Psoas muscle (tissue), 8 donors: ENCODE results near the gene SRGAP3. TPM values are rescaled to one million over a fixed set of nuclear protein-coding genes. Genes with fewer than 3 reads are reported as not detected.

Experiments used
- ATAC-seq, 4 donors: fragments of 200-7000 bp; cut with Tn5 transposase; one replicate each; pipeline ENCODE4 v1.9.1; 2020; ENCODE audit warnings: moderate library complexity in 3 of 4, mild to moderate bottlenecking in 2 of 4
- DNase-seq, 2 donors: peaks; one replicate each; pipeline ENCODE4 v3.0.0-alpha.2; 2020
- H3K27ac ChIP-seq: fragments of 200-600 bp; one replicate; pipeline ENCODE4 v1.8.0; 2022
- H3K27me3 ChIP-seq, 3 donors: fragments of 200-600 bp in 1 of 3; one replicate each; pipeline versions ENCODE4 v1.6.1 to v1.8.0; 2013 to 2022; ENCODE audit warnings: low read length in 2 of 3, mild to moderate bottlenecking in 2 of 3, moderate library complexity in 1 of 3; ENCODE audit not compliant: insufficient read depth in 3 of 3
- H3K36me3 ChIP-seq, 2 donors: fragments of 200-600 bp in 1 of 2; one replicate each; pipeline versions ENCODE4 v1.6.1 to v1.8.0; 2013 to 2022; ENCODE audit warnings: low read depth in 1 of 2, mild to moderate bottlenecking in 1 of 2, moderate library complexity in 1 of 2; ENCODE audit not compliant: insufficient read depth in 1 of 2
- H3K4me1 ChIP-seq: fragments of 200-600 bp; one replicate; pipeline ENCODE4 v1.8.0; 2022
- H3K4me3 ChIP-seq: fragments of 200-600 bp; one replicate; pipeline ENCODE4 v1.8.0; 2022; ENCODE audit warnings: mild to moderate bottlenecking
- H3K9me3 ChIP-seq: fragments of 200-600 bp; one replicate; pipeline ENCODE4 v1.8.0; 2022
- WGBS, 3 donors: extraction: QIAGEN DNeasy Blood & Tissue Kit; methylation state at CpG; one replicate each; pipeline versions ENCODE4 v1.1.6 to v1.1.7; 2013; 5-methylcytosine and 5-hydroxymethylcytosine counted together
- intact Hi-C, 2 donors: fragments of 100-400 bp; cut with DNase I; formaldehyde crosslinking; loops; one replicate each; pipeline versions ENCODE4 v1.11.0 to v1.14.2; 2022
- polyA plus RNA-seq, 3 donors: library from polyadenylated mRNA; stranded (reverse); fragments of 200-250 nt; gene quantifications; one replicate each; pipeline ENCODE4 v1.2.3, GENCODE V29; 2013
- total RNA-seq, 4 donors: library from RNA; stranded (reverse); fragmentation: NEBNext Ultra II Directional in 2 of 4; extraction: Animal tissue kit (Norgen Biotek cat#: 25700) in 2 of 4; gene quantifications; one replicate each; pipeline versions ENCODE4 v1.2.1 to v1.2.4, GENCODE V29; 2021 to 2023
- TF ChIP-seq, protein P1 (sequence below): fragments of 200-600 bp; IDR thresholded peaks from one replicate; pipeline ENCODE4 v1.8.0; 2022; ENCODE audit warnings: antibody characterized with exemption
- donor health status: healthy with polysubstance abuse.
- donor health status: DM: no; HTN: no; CAD: no; lungs with moderate emphysema.
- donor health status: Bipolar disorder and iron deficiency.
- donor health status: healthy.
- donor health status: DM: yes; HTN: yes; CAD: no.
- donor health status: DM: no; HTN: no; CAD: no.
- donor health status: DM: no; HTN: no; CAD: no.
- donor health status: DM: yes; HTN: yes; CAD: no.

The SRGAP3 gene
- total and polyA plus RNA-seq, 7 donors, result 0.77 to 7.6 (median 1.9) TPM

- ATAC-seq (no peak), DNase-seq (no peak)
- no peaks in the 10 kb centered on the region for H3K4me1 ChIP-seq
- H3K27ac ChIP-seq, result no peak overlapping the region
- peaks cover 0 to 24% of the 10 kb centered on the region in 2 donors for H3K36me3 ChIP-seq
- TF ChIP-seq, protein P1, sequence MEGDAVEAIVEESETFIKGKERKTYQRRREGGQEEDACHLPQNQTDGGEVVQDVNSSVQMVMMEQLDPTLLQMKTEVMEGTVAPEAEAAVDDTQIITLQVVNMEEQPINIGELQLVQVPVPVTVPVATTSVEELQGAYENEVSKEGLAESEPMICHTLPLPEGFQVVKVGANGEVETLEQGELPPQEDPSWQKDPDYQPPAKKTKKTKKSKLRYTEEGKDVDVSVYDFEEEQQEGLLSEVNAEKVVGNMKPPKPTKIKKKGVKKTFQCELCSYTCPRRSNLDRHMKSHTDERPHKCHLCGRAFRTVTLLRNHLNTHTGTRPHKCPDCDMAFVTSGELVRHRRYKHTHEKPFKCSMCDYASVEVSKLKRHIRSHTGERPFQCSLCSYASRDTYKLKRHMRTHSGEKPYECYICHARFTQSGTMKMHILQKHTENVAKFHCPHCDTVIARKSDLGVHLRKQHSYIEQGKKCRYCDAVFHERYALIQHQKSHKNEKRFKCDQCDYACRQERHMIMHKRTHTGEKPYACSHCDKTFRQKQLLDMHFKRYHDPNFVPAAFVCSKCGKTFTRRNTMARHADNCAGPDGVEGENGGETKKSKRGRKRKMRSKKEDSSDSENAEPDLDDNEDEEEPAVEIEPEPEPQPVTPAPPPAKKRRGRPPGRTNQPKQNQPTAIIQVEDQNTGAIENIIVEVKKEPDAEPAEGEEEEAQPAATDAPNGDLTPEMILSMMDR, result no peak
- H3K4me3 ChIP-seq, result no peak overlapping the region
- no peaks in the 10 kb centered on the region for H3K9me3 ChIP-seq
- intact Hi-C loops, result no loop called here
- H3K27me3 ChIP-seq, result no peaks in the 10 kb centered on the region
- 72 to 77% (median 73%) methylated on average over 1 of the region's 1 CpG for WGBS, 3 donors
These were observed 311.4 kb downstream of the SRGAP3 start for GRCh38 chr3:8938021-8938420.

GRCh38 chr3:8937064-8938020 lies 312.1 kb downstream of the SRGAP3 start:
- DNase-seq, result no peak
- Histone ChIP-seq H3K9me3 (no peaks in the 10 kb centered on the region), H3K4me3 (no peak overlapping the region), H3K36me3 (peaks cover 0 to 24% of the 10 kb centered on the region in 2 donors), H3K27me3 (no peaks in the 10 kb centered on the region), H3K27ac (no peak overlapping the region), H3K4me1 (no peaks in the 10 kb centered on the region)
- ATAC-seq, result no peak
- TF ChIP-seq, protein P1, result no peak
- 66 to 71% (median 68%) methylated on average over 6 of the region's 6 CpGs for WGBS, 3 donors
- intact Hi-C loops, result no loop called here

DNA sequence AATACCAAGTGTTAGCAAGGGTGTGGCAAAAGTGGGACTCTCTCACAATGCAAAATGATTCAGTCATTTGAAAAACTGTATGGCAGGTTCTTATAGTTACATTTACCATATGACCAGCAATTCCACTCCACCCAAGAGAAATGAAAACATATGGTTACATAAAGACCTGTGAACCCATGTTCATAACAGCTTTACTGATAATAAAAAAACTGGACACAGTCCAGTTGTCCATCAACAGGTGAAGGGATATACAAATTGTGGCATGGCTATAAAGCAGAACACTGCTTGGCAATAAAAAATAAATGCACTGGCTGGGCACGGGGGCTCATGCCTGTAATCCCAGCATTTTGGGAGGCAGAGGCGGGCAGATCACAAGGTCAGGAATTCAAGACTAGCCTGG lies 316.9 kb downstream of the SRGAP3 start:
- WGBS, 3 donors, result 85 to 88% (median 86%) methylated on average over 2 of the region's 2 CpGs
- Histone ChIP-seq H3K4me3 (no peak overlapping the region), H3K27ac (no peak overlapping the region), H3K4me1 (no peaks in the 10 kb centered on the region), H3K36me3 (peaks cover 0 to 10% of the 10 kb centered on the region in 2 donors), H3K9me3 (no peaks in the 10 kb centered on the region), H3K27me3 (no peaks in the 10 kb centered on the region)
- no peak for DNase-seq
- no peak for ATAC-seq
- TF ChIP-seq, protein P1, result no peak
- intact Hi-C loops, result no loop called here

- ATAC-seq, result no peak
- 58 to 68% (median 63%) methylated on average over 3 of the region's 3 CpGs for WGBS, 3 donors
- H3K36me3 ChIP-seq, result peaks cover 0 to 10% of the 10 kb centered on the region in 2 donors
- no peak overlapping the region for H3K4me3 ChIP-seq
- H3K27ac ChIP-seq, result no peak overlapping the region
- intact Hi-C loops, result no loop called here
- H3K4me1 ChIP-seq, result no peaks in the 10 kb centered on the region
- TF ChIP-seq, protein P1, result no peak
- DNase-seq, result no peak
- H3K9me3 ChIP-seq, result no peaks in the 10 kb centered on the region
- H3K27me3 ChIP-seq, result no peaks in the 10 kb centered on the region
These were observed 318.1 kb downstream of the SRGAP3 start for GRCh38 chr3:8931342-8931741.

Other genes with a start within 250 kb of the SRGAP3 start
- gene THUMPD3, start 113.4 kb upstream of the SRGAP3 start, total RNA-seq, result 10 to 100 TPM; 40.0 to 57.7 (median 52.9) TPM
- gene THUMPD3, start 113.4 kb upstream of the SRGAP3 start, polyA plus RNA-seq, result 10 to 100 TPM; 42.8 to 70.5 (median 59.0) TPM
- 10 to 100 TPM; 58.3 to 69.3 (median 66.6) TPM for gene SETD5, start 148.0 kb upstream of the SRGAP3 start, total RNA-seq
- gene SETD5, start 148.0 kb upstream of the SRGAP3 start, polyA plus RNA-seq, result 10 to 100 TPM; 12.8 to 34.8 (median 19.7) TPM